ENCODE data around the gene ASPM. TPM values are rescaled to one million over a fixed set of nuclear protein-coding genes. Genes with fewer than 3 reads are reported as not detected.

Gene ASPM
- total and polyA plus RNA-seq, 9 of the 15 experiments (the other 6 are each of a cell fraction or from before 2014, with no cell fraction given): 22.7 to 84.4 (median 46.4) TPM

GRCh38 chr1:197124376-197124775, 22.1 kb downstream of the ASPM start (continued):
- TF ChIP-seq VEZF1 (CRISPR knock-in tag; IDR thresholded peaks at IDR 0.05): no peak
- no peak for TF ChIP-seq RNF219 (CRISPR knock-in tag; IDR thresholded peaks at IDR 0.05)
- TF ChIP-seq HEY1 (CRISPR knock-in tag; IDR thresholded peaks at IDR 0.05; ENCODE audit: borderline replicate concordance): no peak
- TF ChIP-seq SMARCE1 (IDR thresholded peaks at IDR 0.05): no peak
- no peak for TF ChIP-seq PREB (CRISPR knock-in tag; IDR thresholded peaks at IDR 0.05)
- TF ChIP-seq ARNT (IDR thresholded peaks at IDR 0.05): no peak
- no peak for TF ChIP-seq ZNF699 (CRISPR knock-in tag; IDR thresholded peaks at IDR 0.05; ENCODE audit: insufficient replicate concordance)
- no peak for TF ChIP-seq MYNN (IDR thresholded peaks at IDR 0.05)
- TF ChIP-seq MYNN (CRISPR knock-in tag; IDR thresholded peaks at IDR 0.05): no peak
- TF ChIP-seq ZNF347 (CRISPR knock-in tag; IDR thresholded peaks at IDR 0.05; ENCODE audit: low read depth): no peak
- TF ChIP-seq ZFX (CRISPR knock-in tag; IDR thresholded peaks at IDR 0.05): no peak
